CD14-positive monocyte (primary cell): ENCODE measurements around the gene MDH2. TPM values are rescaled to one million over a fixed set of nuclear protein-coding genes. Genes with fewer than 3 reads are reported as not detected.
A peak's percentile ranks its signal among the peaks of the same experiment; 100 is the strongest.

Experiments used
- DNase-seq, 3 donors: peaks; one replicate each; pipeline ENCODE4 v3.0.0-alpha.2; 2011 to 2022
- H2AFZ ChIP-seq: 2 replicates; pipeline ENCODE4 v1.6.0; 2012; ENCODE audit warnings: mild to moderate bottlenecking, low read depth, low read length, inconsistent platforms; ENCODE audit not compliant: insufficient read depth, poor library complexity, severe bottlenecking
- H3K27ac ChIP-seq, 2 donors: 1 replicate in 1 of 2; 2 replicates in 1 of 2; pipeline ENCODE4 v1.5.1; 2012 to 2013; ENCODE audit warnings: low read length in 2 of 2, control low read depth in 1 of 2, inconsistent platforms in 1 of 2, low read depth in 1 of 2, mild to moderate bottlenecking in 1 of 2
- H3K27me3 ChIP-seq, 2 donors: one replicate each; pipeline versions ENCODE4 v1.6.0 to v1.6.1; 2011 to 2013; ENCODE audit warnings: low read length in 2 of 2; ENCODE audit not compliant: control insufficient read depth in 2 of 2, insufficient read depth in 2 of 2
- H3K36me3 ChIP-seq, 2 donors: replicated peaks in 1 of 2; 1 replicate in 1 of 2; 2 replicates in 1 of 2; pipeline versions ENCODE4 v1.5.1 to v1.6.1; 2012 to 2013; ENCODE audit warnings: low read length in 2 of 2, control low read depth in 1 of 2, inconsistent platforms in 1 of 2, mild to moderate bottlenecking in 1 of 2; ENCODE audit not compliant: insufficient read depth in 2 of 2, control insufficient read depth in 1 of 2
- H3K4me1 ChIP-seq, 2 donors: 1 replicate in 1 of 2; 2 replicates in 1 of 2; pipeline versions ENCODE4 v1.5.1 to v1.6.1; 2012 to 2013; ENCODE audit warnings: low read length in 2 of 2, control low read depth in 1 of 2, inconsistent platforms in 1 of 2, mild to moderate bottlenecking in 1 of 2, moderate library complexity in 1 of 2; ENCODE audit not compliant: insufficient read depth in 2 of 2, control insufficient read depth in 1 of 2
- H3K4me2 ChIP-seq: replicated peaks from 2 replicates; pipeline ENCODE3; 2012; ENCODE audit warnings: low read length, moderate library complexity, mild to moderate bottlenecking; ENCODE audit not compliant: poor library complexity, severe bottlenecking; ENCODE audit errors: extremely low read depth
- H3K4me3 ChIP-seq, 3 experiments: fragments of 200-600 bp in 1 of 3; sonication (generic) in 1 of 3; replicated peaks in 1 of 3; 1 replicate in 2 of 3; 2 replicates in 1 of 3; pipeline ENCODE4 v1.5.1; 2011 to 2013; ENCODE audit warnings: low read length in 3 of 3, mild to moderate bottlenecking in 3 of 3, control low read depth in 2 of 3, low read depth in 2 of 3, inconsistent platforms in 1 of 3, moderate library complexity in 1 of 3
- H3K79me2 ChIP-seq: 2 replicates; pipeline ENCODE4 v1.6.0; 2012; ENCODE audit warnings: mild to moderate bottlenecking, control low read depth, inconsistent platforms, low read length, moderate library complexity; ENCODE audit not compliant: insufficient read depth
- H3K9ac ChIP-seq: 2 replicates; pipeline ENCODE4 v1.6.0; 2017; ENCODE audit warnings: low read length, mild to moderate bottlenecking; ENCODE audit not compliant: insufficient read depth, poor library complexity, severe bottlenecking
- H3K9me3 ChIP-seq, 2 donors: replicated peaks in 1 of 2; 1 replicate in 1 of 2; 2 replicates in 1 of 2; pipeline versions ENCODE4 v1.5.1 to v1.6.1; 2012 to 2013; ENCODE audit warnings: low read length in 2 of 2, control low read depth in 1 of 2; ENCODE audit not compliant: control insufficient read depth in 1 of 2, insufficient read depth in 1 of 2
- H4K20me1 ChIP-seq: 2 replicates; pipeline ENCODE4 v1.6.0; 2012; ENCODE audit warnings: mild to moderate bottlenecking, low read length, control low read depth, moderate library complexity; ENCODE audit not compliant: insufficient read depth
- H3K27ac Mint-ChIP-seq, 7 donors: one replicate each; pipeline ENCODE4 v1.8.0; 2020; ENCODE audit warnings: mild to moderate bottlenecking in 7 of 7, mixed read lengths in 7 of 7, moderate library complexity in 6 of 7, inconsistent platforms in 2 of 7
- H3K27me3 Mint-ChIP-seq, 3 donors: one replicate each; pipeline ENCODE4 v1.8.0; 2021 to 2022; ENCODE audit warnings: low read depth in 3 of 3, mild to moderate bottlenecking in 3 of 3, mixed read lengths in 3 of 3, moderate library complexity in 3 of 3, inconsistent platforms in 1 of 3
- H3K36me3 Mint-ChIP-seq, 2 donors: one replicate each; pipeline ENCODE4 v1.8.0; 2020; ENCODE audit warnings: mixed read lengths in 2 of 2, inconsistent platforms in 1 of 2, mild to moderate bottlenecking in 1 of 2
- H3K4me1 Mint-ChIP-seq: one replicate; pipeline ENCODE4 v1.8.0; 2020; ENCODE audit warnings: mild to moderate bottlenecking, mixed read lengths
- H3K4me3 Mint-ChIP-seq, 2 donors: one replicate each; pipeline ENCODE4 v1.8.0; 2020; ENCODE audit warnings: mild to moderate bottlenecking in 2 of 2, mixed read lengths in 2 of 2, moderate library complexity in 1 of 2
- H3K9me3 Mint-ChIP-seq, 7 donors: one replicate each; pipeline ENCODE4 v1.8.0; 2020 to 2022; ENCODE audit warnings: mixed read lengths in 7 of 7, mild to moderate bottlenecking in 6 of 7, moderate library complexity in 6 of 7, inconsistent platforms in 2 of 7
- CTCF ChIP-seq: fragments of 200-600 bp; IDR thresholded peaks from one replicate; pipeline ENCODE4 v1.8.0; 2022; ENCODE audit warnings: antibody characterized with exemption, mild to moderate bottlenecking
- WGBS: methylation state at CpG from one replicate; pipeline ENCODE4 v1.1.5; 2013; ENCODE audit warnings: missing lambda C conversion rate; ENCODE audit not compliant: insufficient coverage; 5-methylcytosine and 5-hydroxymethylcytosine counted together
- intact Hi-C, 2 donors: fragments of 100-400 bp; cut with micrococcal nuclease; formaldehyde crosslinking; loops; one replicate each; pipeline versions ENCODE4 v1.15.0 to v1.15.1; 2023
- polyA plus RNA-seq, 3 donors: library from polyadenylated mRNA; depleted of rRNA in 1 of 3; unstranded in 2 of 3; stranded (reverse) in 1 of 3; fragments of 300-500 nt in 2 of 3; fragments of >200 nt in 1 of 3; fragmentation: Illumina TruSeq in 2 of 3; gene quantifications; 1 replicate in 2 of 3; 2 replicates in 1 of 3; pipeline ENCODE4 v1.2.3, GENCODE V29; 2012 to 2021

The MDH2 gene
- polyA plus RNA-seq, 3 donors = 75.2 to 162 (median 129) TPM

GRCh38 chr7:76053461-76053860 lies 5.6 kb downstream of the MDH2 start:
- H3K36me3 ChIP-seq = peaks cover 45 to 82% of the 10 kb centered on the region in 2 donors
- H3K4me3 ChIP-seq = no peak overlapping the region
- 87% methylated on average over 5 of the region's 6 CpGs for WGBS
- no peak overlapping the region for H3K9ac ChIP-seq
- no peaks in the 10 kb centered on the region for H3K27me3 Mint-ChIP-seq
- H3K4me1 ChIP-seq = peaks cover 16 to 19% of the 10 kb centered on the region in 2 donors
- H3K27me3 ChIP-seq = no peaks in the 10 kb centered on the region
- DNase-seq = no peak
- peaks cover 49 to 80% of the 10 kb centered on the region in 2 donors for H3K36me3 Mint-ChIP-seq
- peak overlapping the region in 2 of 7 donors; percentile 73 to 77 for H3K27ac Mint-ChIP-seq
- H2AFZ ChIP-seq = no peak overlapping the region
- no peak for TF ChIP-seq CTCF
- no peak overlapping the region for H3K4me2 ChIP-seq
- no peak overlapping the region for H3K4me3 Mint-ChIP-seq
- H3K27ac ChIP-seq = peak overlapping the region in 1 of 2 donors; percentile 34
- intact Hi-C loops = no loop called here
- H3K9me3 ChIP-seq = no peaks in the 10 kb centered on the region
- H3K9me3 Mint-ChIP-seq = no peaks in the 10 kb centered on the region
- H3K4me1 Mint-ChIP-seq = peaks cover 40% of the 10 kb centered on the region
- H4K20me1 ChIP-seq = peaks cover 69% of the 10 kb centered on the region
- H3K79me2 ChIP-seq = peaks cover 85% of the 10 kb centered on the region

- Histone ChIP-seq H2AFZ (no peak overlapping the region), H3K4me2 (no peak overlapping the region), H3K4me1 (peaks cover 6 to 10% of the 10 kb centered on the region in 2 donors), H4K20me1 (peaks cover 67% of the 10 kb centered on the region), H3K79me2 (peaks cover 75% of the 10 kb centered on the region), H3K9me3 (no peaks in the 10 kb centered on the region), H3K36me3 (peaks cover 54 to 92% of the 10 kb centered on the region in 2 donors), H3K9ac (no peak overlapping the region), H3K4me3 (no peak overlapping the region), H3K27me3 (no peaks in the 10 kb centered on the region), H3K27ac (peak overlapping the region in 1 of 2 donors; percentile 34)
- peaks cover 55 to 86% of the 10 kb centered on the region in 2 donors for H3K36me3 Mint-ChIP-seq
- H3K27ac Mint-ChIP-seq = peak overlapping the region in 4 of 7 donors; percentile 46 to 80 (median 74)
- TF ChIP-seq CTCF = no peak
- peaks cover 31% of the 10 kb centered on the region for H3K4me1 Mint-ChIP-seq
- DNase-seq = peak in 2 of 3 donors; percentile 29 to 42
- WGBS = 29% methylated on average over 11 of the region's 18 CpGs
- intact Hi-C loops = no loop called here
- no peak overlapping the region for H3K4me3 Mint-ChIP-seq
- H3K9me3 Mint-ChIP-seq = no peaks in the 10 kb centered on the region
- no peaks in the 10 kb centered on the region for H3K27me3 Mint-ChIP-seq
These were observed 6.5 kb downstream of the MDH2 start for GRCh38 chr7:76054123-76055120.
